Fibroblast of gingiva (primary cell): ENCODE data around the gene UGT1A5.

Source experiments
- DNase-seq: peaks from one replicate; pipeline ENCODE4 v3.0.0-alpha.2; 2011; ENCODE audit warnings: low read depth

UGT1A5 gene

DNA sequence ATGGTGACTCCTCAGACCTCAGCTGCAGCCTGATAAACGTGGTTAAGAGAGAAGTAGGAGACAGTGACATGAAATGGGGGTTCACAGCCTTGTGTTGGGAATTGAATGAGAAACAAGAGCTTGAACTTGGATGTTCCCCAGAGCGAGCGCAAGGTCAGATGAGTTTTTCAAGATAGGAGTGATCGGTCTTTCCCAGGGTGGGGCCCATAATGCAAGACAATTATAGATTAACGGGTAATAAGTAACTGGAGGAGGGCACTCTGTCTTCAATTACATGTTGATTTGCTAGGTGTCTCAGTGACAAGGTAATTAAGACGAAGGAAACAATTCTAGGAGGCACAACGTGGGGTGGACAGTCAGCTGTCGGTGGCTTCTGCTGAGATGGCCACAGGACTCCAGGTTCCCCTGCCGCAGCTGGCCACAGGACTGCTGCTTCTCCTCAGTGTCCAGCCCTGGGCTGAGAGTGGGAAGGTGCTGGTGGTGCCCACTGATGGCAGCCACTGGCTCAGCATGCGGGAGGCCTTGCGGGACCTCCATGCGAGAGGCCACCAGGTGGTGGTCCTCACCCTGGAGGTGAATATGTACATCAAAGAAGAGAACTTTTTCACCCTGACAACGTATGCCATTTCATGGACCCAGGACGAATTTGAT, at the start of gene UGT1A5:
TSS of gene UGT1A5 (plus strand) at position 297 of the 651 bp plus-strand sequence. CDS start at position 382, 85 bp downstream.
- DNase-seq: no peak

DNA sequence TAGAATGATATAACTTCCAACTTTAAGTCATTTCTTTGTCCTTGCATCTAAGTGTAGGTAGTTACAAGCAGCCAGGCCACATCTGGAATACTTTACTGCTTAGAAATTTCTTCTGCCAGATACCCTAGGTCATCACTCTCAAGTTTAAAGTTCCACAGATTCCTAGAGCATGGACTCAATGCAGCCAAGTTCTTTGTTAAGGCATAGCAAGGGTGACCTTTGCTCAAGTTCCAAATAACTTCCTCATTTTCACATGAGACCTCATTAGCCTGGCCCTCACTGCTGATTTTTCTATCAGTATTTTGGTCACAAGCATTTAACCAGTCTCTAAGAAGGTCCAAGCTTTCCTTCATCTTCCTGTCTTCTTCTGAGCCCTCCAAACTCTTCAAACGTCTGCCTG, 48.8 kb upstream of the UGT1A5 start:
- DNase-seq: no peak

- DNase-seq: no peak
These were observed 44.0 kb upstream of the UGT1A5 start for GRCh38 chr2:233668605-233669260.

- no peak for DNase-seq
These were observed 41.2 kb upstream of the UGT1A5 start, which contains the start of gene UGT1A9 for GRCh38 chr2:233671290-233672161. TSS of gene UGT1A9 (plus strand) at chr2:233671898. CDS start at chr2:233671935, 37 bp downstream.

DNA sequence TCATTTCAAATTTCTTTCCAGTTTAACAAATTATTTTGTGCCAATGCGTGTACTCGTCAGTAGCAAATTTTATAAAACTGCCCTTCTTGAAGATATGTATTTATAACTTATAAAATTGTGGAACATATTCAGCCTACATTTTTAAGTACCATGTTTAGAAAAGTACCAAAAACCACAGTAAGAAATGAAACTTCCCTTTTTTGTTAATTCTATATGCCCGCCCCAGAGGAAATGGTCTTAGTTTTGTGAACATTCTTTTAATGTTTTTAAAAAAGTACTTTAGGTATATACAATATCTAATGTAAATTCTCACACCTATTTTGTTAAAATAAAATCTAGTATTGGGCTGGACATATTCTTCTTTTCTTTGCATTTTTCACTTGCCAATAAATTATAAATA, 39.8 kb upstream of the UGT1A5 start:
- no peak for DNase-seq

- DNase-seq: no peak
These were observed 38.8 kb upstream of the UGT1A5 start for GRCh38 chr2:233673896-233674295.

GRCh38 chr2:233674314-233674713, 38.4 kb upstream of the UGT1A5 start:
- DNase-seq: no peak

DNA sequence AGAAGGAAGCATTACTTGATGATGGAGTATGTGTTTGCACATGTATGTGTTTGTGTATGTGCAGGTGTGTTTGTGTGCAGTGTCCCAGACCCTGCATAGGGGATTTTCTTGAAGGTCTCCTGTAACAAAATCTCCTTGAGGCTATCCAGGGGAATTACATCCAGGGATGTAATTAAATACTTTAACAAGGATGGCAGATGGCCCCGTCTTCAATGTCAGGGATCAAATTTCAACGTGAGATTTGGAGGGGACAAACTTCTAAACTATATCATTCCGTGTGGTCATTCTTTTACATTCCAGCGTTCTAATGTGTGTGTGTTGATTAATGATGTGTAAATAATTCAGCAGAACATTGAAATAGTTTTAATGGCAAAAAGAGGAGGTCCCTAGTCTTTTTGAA, 37.7 kb upstream of the UGT1A5 start:
- no peak for DNase-seq

- DNase-seq: no peak
These were observed 36.7 kb upstream of the UGT1A5 start for GRCh38 chr2:233676046-233676445.

DNA sequence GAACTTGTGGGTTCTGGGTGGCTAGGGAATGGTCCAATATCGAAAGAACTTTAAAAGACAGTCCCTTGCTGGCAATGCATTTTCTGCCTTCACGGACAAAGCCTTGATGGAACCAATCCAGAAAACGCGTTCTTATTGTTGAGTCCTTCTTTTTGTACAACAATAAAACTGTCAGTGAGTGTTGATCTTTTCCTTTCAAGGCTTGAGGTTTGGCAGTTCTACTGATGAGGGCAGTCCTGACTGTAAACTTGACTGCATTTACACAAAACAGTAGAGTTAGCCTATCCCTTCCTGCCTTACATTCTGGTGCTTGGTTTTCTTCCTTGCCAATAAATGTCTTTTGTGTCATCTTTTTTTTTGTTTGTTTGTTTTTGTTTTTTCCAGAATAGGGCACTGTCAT, 33.5 kb upstream of the UGT1A5 start:
- no peak for DNase-seq

DNA sequence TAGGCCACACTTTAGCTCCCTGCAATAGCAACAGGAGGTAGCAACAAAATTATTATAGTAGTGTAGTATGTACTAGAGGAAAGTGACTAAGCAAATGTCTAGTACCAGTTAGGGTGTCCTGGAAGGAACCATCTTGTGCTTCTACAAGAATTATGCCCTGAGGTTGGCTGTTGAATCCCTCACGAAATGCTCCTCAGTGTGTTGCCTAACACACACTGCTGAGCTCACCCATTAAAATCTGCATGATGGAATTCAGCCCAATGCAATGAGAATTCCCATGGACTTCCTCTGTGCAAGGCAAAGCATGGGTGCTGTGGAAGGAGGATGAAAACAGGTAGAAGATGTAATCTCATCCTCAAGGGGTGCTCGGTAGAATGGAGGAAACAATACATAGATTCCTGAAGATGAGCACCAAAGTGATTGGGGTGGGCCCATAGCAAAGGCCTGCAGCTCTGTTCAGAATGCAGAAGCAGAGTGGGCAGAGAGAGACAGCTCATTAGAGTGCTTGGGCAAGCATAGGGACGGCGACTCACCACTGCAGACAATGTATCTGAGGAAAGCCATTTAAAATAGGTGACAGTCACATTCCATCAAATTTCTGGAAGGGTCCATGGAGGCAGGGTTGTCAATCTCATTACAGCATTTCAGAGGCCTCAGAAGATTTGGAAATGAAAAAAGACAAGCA, 32.2 kb upstream of the UGT1A5 start:
- no peak for DNase-seq

DNA sequence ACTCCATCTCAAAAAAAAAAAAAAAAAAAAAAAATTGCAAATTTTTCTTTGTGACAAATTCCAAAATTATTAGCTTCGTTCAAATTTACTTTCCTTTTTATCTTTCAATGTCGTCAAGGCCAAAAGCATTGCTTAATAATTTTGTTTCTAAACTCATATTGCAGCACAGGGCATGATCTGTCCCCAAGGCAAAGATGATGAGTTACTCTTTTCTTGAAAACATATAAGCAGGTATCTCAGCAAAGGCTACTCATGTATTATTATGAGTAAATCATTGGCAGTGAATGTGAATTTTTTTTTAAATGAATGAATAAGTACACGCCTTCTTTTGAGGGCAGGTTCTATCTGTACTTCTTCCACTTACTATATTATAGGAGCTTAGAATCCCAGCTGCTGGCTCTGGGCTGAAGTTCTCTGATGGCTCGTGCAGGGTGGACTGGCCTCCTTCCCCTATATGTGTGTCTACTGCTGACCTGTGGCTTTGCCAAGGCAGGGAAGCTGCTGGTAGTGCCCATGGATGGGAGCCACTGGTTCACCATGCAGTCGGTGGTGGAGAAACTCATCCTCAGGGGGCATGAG, 31.1 kb upstream of the UGT1A5 start, which contains the start of gene UGT1A7:
TSS of gene UGT1A7 (plus strand) at position 381 of the 579 bp plus-strand sequence. CDS start at position 418, 37 bp downstream.
- no peak for DNase-seq

- no peak for DNase-seq
These were observed 28.1 kb upstream of the UGT1A5 start for GRCh38 chr2:233684640-233685039.

GRCh38 chr2:233686928-233687327, 25.8 kb upstream of the UGT1A5 start:
- DNase-seq: no peak

DNA sequence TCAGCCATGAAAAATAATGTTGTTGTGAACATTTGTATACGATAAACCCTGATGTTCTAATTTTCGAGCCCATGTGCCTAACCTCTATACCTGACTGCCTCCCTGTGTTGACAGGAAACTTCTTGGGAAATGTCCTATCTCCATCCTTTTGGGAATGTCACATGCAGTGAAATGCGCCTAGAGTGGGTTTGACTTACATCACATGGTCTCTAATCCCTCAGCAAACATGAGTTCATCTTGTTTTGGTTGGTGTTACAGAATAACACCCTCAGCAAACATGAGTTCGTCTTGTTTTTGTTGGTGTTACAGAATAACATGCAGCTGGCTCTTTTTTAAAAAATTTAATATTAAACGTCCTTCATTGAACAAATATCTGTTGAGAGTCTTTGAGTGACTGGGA, 24.4 kb upstream of the UGT1A5 start:
- no peak for DNase-seq

DNA sequence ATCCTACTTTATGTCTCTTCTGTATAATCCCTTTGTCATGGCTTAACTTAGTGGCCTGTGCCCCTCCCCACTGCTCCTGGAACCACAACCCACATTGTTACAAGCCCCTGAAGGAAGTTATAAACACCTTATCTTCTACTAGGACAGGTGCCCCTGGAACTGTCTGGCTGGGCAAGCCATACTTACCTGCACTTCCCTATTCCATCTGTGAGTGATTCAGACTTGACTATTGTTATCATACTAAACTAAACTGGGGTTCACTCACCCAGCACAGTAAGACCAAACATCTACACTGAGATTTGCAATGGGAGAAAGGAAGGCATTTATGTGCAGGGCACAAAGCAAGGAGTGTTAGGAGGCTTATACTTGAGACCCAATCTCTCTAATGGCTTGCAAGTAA, 23.7 kb upstream of the UGT1A5 start:
- DNase-seq: no peak

DNA sequence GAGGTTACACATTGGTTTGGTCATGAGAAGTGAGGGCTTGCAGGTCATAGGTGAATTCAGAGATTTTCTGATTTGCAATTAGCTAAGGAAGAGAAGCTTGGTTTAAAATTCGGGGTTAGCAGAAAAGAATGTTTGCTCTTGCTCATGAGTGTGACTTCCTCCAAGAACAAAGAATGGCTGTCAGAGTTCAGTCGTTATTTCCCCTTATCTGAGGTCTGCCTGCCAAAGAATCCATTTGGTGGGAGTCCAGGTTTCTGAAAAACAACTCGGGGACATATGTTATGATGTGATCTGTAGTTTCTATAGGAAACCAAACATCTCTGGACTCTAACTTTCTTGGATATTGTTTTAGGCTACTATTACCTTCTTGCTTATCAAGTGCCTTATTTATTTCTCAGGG, 23.2 kb upstream of the UGT1A5 start:
- no peak for DNase-seq

DNA sequence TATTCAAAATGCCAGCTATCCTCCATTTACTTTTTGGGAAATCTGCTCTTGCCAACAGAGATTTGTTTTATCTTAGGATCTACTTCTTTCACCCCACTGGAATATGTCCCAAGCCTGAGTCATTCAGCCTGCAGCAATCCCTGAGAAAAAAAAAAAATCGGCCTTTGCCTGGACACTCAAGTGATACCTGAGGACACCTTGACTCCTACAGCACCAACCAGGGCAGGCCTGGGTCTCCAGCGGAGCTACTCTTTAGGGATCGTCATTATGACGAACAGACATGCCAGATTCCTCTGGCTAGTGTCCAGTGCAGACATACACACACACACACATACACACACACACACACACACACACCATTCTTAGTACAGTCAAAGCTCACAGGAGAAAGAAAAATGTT, 22.3 kb upstream of the UGT1A5 start:
- no peak for DNase-seq

- DNase-seq: no peak
These were observed 21.0 kb upstream of the UGT1A5 start for GRCh38 chr2:233691443-233692433.

- no peak for DNase-seq
These were observed 20.1 kb upstream of the UGT1A5 start, which contains the start of gene UGT1A6 for GRCh38 chr2:233692648-233693047. TSS of gene UGT1A6 (plus strand) at chr2:233692890. CDS start at chr2:233693005, 115 bp downstream.
